SH-SY5Y (cell line): Measurements from ENCODE around the gene DIAPH3.

Experiments
- GATA2 ChIP-seq: IDR thresholded peaks from 2 replicates; pipeline ENCODE4 v1.6.1; 2011; ENCODE audit warnings: mild to moderate bottlenecking, low read depth, low read length
- GATA3 ChIP-seq: IDR thresholded peaks from 2 replicates; pipeline ENCODE4 v1.6.1; 2011; ENCODE audit warnings: low read depth, mild to moderate bottlenecking, low read length, moderate library complexity

- TF ChIP-seq GATA3 = no peak
- no peak for TF ChIP-seq GATA2
Measured at GRCh38 chr13:59906413-59907049, 257.2 kb downstream of the DIAPH3 start.
